Breast epithelium (tissue), 3 donors: ENCODE results near the gene KRT23.

ENCODE experiments used
- POLR2A ChIP-seq: fragments of 450-650 bp; IDR thresholded peaks from one replicate; pipeline ENCODE4 v1.6.1; 2016; ENCODE audit warnings: antibody characterized with exemption, mild to moderate bottlenecking, moderate library complexity
- TF ChIP-seq, protein P1 (sequence below), 3 donors: fragments of 450-650 bp; IDR thresholded peaks; one replicate each; pipeline ENCODE4 v1.5.1; 2016 to 2017; ENCODE audit warnings: antibody characterized with exemption in 3 of 3, mild to moderate bottlenecking in 3 of 3, moderate library complexity in 3 of 3

DNA sequence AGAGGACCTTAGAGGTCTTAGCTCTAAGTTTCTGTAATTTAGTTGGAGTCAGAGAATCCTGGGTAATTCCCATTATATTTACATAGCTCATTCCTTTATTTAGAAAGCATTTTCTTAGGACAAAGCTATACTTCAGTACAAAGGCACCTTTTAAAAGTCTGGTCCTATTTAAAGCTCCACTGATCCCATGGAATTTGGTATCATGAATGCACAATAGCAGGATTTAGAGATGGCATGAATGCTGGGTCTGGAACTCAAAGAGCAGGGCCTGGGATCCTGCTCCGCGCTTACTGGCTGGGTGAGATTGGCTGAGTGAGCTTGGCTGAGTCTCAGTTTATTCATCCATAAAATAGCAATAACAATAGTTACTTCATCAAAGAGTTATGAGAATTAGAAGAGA is 4.8 kb downstream of the KRT23 start:
- TF ChIP-seq, protein P1, sequence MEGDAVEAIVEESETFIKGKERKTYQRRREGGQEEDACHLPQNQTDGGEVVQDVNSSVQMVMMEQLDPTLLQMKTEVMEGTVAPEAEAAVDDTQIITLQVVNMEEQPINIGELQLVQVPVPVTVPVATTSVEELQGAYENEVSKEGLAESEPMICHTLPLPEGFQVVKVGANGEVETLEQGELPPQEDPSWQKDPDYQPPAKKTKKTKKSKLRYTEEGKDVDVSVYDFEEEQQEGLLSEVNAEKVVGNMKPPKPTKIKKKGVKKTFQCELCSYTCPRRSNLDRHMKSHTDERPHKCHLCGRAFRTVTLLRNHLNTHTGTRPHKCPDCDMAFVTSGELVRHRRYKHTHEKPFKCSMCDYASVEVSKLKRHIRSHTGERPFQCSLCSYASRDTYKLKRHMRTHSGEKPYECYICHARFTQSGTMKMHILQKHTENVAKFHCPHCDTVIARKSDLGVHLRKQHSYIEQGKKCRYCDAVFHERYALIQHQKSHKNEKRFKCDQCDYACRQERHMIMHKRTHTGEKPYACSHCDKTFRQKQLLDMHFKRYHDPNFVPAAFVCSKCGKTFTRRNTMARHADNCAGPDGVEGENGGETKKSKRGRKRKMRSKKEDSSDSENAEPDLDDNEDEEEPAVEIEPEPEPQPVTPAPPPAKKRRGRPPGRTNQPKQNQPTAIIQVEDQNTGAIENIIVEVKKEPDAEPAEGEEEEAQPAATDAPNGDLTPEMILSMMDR (IDR thresholded peaks at IDR 0.05): no peak
- no peak for TF ChIP-seq POLR2A
